GM10266 (cell line): ENCODE results near the gene GHITM.
"Not testable (repeated sequence)": the region's sequence is repeated elsewhere in the genome, so short reads cannot be mapped to it uniquely, and the experiment has no call there.

Source experiments
- DNase-seq: peaks from one replicate; pipeline ENCODE4 v3.0.0; 2012; ENCODE audit errors: extremely low spot score
- TF ChIP-seq, protein P1 (sequence below): IDR thresholded peaks from 2 replicates; pipeline ENCODE4 v1.5.1; 2012; ENCODE audit warnings: mild to moderate bottlenecking, low read depth; ENCODE audit not compliant: control insufficient read depth, insufficient read depth; ENCODE audit errors: missing control alignments

GHITM gene

DNA sequence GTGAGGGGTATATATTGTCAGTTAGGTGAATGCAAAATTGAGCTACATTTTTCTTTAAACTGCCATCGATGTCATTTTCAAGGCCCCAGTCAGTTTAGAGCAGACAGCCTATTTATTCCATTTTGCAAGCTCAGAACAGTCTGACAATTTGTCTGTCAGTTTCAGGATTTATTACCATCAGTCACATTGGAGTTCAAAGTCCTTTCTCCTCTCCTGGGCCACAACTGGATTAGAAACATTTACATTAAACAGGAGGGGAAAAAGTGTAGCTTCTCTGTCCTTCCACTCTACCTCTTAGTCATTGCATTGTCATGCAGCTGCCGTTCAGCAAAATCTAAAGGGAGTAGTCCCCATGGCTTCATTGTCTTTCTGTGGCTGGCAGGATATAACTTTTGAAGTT lies 3.5 kb upstream of the GHITM start:
- DNase-seq, result no peak
- TF ChIP-seq, protein P1, sequence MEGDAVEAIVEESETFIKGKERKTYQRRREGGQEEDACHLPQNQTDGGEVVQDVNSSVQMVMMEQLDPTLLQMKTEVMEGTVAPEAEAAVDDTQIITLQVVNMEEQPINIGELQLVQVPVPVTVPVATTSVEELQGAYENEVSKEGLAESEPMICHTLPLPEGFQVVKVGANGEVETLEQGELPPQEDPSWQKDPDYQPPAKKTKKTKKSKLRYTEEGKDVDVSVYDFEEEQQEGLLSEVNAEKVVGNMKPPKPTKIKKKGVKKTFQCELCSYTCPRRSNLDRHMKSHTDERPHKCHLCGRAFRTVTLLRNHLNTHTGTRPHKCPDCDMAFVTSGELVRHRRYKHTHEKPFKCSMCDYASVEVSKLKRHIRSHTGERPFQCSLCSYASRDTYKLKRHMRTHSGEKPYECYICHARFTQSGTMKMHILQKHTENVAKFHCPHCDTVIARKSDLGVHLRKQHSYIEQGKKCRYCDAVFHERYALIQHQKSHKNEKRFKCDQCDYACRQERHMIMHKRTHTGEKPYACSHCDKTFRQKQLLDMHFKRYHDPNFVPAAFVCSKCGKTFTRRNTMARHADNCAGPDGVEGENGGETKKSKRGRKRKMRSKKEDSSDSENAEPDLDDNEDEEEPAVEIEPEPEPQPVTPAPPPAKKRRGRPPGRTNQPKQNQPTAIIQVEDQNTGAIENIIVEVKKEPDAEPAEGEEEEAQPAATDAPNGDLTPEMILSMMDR, result no peak

DNA sequence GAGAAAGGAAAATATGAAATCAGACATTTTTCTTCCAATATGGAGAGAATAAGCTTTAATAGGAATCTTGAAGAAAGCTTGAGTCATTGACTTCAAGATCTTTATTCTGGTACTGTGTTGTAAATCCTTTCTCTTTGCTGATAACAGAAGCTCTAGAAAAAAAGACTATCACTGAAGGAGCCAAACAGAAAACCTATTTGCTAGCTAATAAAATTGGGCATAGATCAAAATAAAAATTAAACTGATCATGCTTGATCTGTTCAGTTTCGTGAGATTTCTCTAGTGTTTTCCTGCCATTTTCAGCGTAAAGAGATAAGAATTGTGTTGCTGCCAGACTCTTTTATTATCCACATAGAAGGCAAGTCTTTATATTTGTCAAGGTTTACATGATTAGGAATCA lies 1.5 kb upstream of the GHITM start:
- TF ChIP-seq, protein P1, result no peak
- no peak for DNase-seq

DNA sequence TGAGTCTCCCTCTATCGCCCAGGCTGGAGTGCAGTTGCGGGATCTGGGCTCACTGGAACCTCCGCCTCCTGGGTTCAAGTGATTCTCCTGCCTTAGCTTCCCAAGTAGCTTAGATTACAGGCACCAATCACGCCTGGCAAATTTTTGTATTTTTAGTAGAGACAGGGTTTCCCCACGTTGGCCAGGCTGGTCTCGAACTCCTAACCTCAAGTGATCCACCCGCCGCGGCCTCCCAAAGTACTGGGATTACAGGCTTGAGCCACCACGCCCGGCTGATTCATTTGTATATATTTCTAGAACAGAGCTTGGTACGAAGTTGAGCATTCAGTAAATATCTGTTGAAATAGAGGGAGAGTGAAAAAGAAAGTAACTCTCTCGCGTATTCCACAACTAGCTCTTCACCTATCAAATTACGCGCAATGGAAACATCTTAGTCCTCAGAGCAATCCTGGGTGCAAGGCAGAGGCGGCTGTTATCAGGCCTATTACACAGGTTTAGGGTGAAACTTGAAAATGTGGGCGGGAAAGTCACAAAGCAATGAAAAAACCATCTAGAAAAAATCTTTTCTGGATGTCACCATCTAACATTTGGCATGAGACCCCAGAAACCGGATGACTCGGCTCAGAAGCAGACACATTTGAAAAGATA lies 707 bp upstream of the GHITM start:
- TF ChIP-seq, protein P1, result no peak
- DNase-seq, result peak; percentile 13

DNA sequence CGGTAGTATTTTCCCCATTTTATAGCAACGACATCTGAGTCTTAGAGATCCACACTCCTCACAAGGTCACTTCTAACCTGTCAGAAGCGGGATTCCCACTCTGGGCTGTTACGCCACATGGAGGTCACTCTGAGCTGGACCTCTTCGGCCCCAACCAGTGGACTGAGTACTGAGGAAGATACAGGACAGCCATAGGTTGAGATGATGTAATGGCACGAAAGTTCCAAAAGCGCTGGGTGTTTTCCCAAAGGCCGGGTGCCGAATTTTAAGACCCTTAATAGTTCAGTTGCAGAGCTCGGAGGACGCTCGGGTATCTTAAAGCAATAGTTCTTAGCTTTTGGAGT lies 699 bp downstream of the GHITM start:
- DNase-seq, result no peak

DNA sequence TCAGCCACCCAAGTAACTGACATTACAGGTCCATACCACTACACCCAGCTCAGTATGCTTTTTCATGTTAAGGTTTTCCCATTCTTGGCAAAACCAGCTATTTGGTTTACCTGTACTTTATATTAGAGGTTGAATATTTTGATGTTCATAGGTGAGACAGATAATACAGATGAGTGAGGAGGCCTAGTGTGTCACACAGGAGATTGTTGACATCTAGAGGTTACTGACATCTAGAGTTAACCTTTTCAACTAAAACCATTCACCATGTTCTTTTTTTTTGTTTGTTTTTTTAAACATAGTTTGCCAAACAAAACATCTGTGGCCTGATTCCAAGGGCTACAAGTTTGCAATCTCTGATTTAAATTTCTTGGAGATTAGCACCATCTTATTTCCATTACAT lies 8.0 kb downstream of the GHITM start:
- no peak for DNase-seq
- TF ChIP-seq, protein P1, result no peak

More for the DNA sequence above, 699 bp downstream of the GHITM start:
- TF ChIP-seq, protein P1, result no peak

DNA sequence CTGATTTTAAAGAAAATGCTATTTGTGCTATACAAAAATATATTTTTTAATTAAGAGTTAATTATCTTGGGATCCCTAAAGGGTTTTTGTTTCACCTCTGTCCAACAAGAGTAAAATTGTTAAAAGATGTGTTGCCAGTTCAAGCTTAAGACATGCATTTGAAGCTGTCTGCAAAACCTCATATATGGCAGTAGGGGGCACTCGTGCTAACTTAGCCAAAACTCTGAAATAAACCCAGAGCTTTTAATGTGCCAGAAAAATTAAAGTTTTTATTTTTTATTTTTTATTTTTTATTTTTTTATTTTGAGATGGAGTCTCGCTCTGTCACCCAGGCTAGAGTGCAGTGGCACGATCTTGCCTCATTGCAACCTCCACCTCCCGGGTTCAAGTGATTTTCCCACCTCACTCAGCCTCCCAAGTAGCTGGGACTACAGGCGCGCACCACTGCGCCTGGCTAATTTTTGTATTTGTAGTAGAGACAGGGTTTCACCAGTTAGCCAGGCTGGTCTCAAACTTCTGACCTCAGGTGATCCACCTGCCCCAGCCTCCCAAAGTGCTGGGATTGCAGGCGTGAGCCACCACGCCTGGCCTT lies 8.8 kb downstream of the GHITM start:
- TF ChIP-seq, protein P1, result peak; percentile 73
- not testable (repeated sequence) for DNase-seq

DNA sequence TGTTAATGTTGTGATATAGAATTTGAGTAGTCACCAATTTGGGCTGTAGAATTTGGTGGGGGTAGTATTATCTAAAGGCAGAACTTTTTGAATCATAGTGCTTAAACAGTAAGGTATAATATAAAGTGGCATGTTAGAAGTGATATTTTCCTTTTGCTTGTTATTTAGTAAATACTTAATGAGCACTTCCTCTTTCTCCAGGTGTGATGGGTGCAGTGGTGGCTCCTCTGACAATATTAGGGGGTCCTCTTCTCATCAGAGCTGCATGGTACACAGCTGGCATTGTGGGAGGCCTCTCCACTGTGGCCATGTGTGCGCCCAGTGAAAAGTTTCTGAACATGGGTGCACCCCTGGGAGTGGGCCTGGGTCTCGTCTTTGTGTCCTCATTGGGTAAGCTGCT lies 10.5 kb downstream of the GHITM start:
- DNase-seq, result no peak
- TF ChIP-seq, protein P1, result no peak
